HAP-1 (cell line): Measurements from ENCODE around the gene KRT33A.
"Not testable (repeated sequence)": the region's sequence is repeated elsewhere in the genome, so short reads cannot be mapped to it uniquely, and the experiment has no call there.

Experiments
- DNase-seq, 2 experiments: peaks; one replicate each; pipeline ENCODE4 v3.0.0-alpha.2; 2016 to 2020; ENCODE audit warnings: low spot score in 2 of 2
- H3K27me3 ChIP-seq: fragments of 250-450 bp; sonication (Bioruptor Pico); 2 replicates; pipeline ENCODE4 v1.5.1; 2020; ENCODE audit warnings: low read depth, mild to moderate bottlenecking, moderate library complexity
- H3K36me3 ChIP-seq: fragments of 250-450 bp; sonication (Bioruptor Pico); replicated peaks from 2 replicates; pipeline ENCODE4 v1.5.1; 2020; ENCODE audit warnings: mild to moderate bottlenecking
- H3K4me1 ChIP-seq: fragments of 250-450 bp; sonication (Bioruptor Pico); 2 replicates; pipeline ENCODE4 v1.5.1; 2020; ENCODE audit warnings: mild to moderate bottlenecking
- H3K4me3 ChIP-seq: fragments of 250-450 bp; sonication (Bioruptor Pico); 2 replicates; pipeline ENCODE4 v1.5.1; 2020; ENCODE audit warnings: mild to moderate bottlenecking, moderate library complexity
- H3K9me3 ChIP-seq: fragments of 250-450 bp; sonication (Bioruptor Pico); 2 replicates; pipeline ENCODE4 v1.5.1; 2020; ENCODE audit warnings: mild to moderate bottlenecking, moderate library complexity
- in situ Hi-C: fragments of 300-500 bp; cut with MboI; formaldehyde crosslinking; loops from 3 replicates; pipeline ENCODE4 v1.14.3; 2020; ENCODE audit warnings: low sequenced_read_pairs, inconsistent platforms, mixed read lengths

The KRT33A gene

DNA sequence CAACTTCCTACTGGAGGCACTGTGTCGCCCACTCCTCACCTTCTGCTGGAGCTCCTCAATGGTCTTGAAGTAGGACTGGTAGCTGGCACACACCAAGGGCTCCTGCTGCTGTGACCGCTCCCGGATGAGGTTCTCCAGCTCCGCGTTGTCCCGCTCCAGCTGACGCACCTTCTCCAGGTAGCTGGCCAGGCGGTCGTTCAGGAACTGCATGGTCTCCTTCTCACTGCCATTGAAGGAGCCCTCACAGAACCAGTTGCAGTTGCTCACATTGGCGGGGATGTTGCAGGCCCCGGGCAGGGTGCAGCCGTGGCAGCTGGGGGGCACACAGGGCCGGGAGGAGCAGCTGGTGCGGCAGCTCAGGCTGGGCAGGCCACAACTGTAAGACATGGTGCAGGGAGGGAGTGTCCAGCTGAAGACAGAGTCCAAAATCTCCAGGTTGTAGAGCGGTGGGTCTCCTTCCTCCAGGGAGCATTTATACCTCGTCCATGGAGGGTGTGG lies at the start of gene KRT33A:
KRT33A (minus strand) TSS at position 448 of the 498 bp plus-strand sequence; CDS start at position 387, 61 bp downstream.
- H3K36me3 ChIP-seq, H3K4me1 ChIP-seq, in situ Hi-C loops, DNase-seq, H3K27me3 ChIP-seq, H3K4me3 ChIP-seq, H3K9me3 ChIP-seq: not testable (repeated sequence)

DNA sequence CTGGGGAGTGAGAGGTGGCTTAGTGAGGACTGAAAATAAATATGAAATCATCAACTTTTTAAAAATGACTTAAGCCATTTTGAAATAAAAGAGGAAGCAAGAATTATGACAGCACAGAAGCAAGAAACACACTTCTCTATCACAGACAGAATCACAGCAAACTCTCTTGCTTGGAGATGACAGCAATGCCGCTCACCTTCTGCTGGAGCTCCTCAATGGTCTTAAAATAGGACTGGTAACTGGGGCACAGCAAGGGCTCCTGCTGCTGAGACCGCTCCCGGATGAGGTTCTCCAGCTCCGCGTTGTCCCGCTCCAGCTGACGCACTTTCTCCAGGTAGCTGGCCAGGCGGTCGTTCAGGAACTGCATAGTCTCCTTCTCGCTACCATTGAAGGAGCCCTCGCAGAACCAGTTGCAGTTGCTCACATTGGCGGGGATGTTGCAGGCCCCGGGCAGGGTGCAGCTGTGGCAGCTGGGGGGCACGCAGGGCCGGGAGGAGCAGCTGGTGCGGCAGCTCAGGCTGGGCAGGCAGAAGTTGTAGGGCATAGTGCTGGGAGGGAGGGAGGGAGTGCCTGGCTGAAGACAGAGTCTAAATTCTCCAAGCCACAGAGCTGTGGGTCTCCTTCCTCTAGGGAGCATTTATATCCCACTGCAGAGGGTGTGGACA lies 46.5 kb upstream of the KRT33A start, which contains the start of gene KRT31:
KRT31 (minus strand) TSS at position 613 of the 665 bp plus-strand sequence; CDS start at position 544, 69 bp downstream.
- no peak within 1 kb of the TSS for H3K4me3 ChIP-seq
- H3K27me3 ChIP-seq = peaks cover 10% of the 10 kb centered on the region; the same call in 1 of the 2 replicates
- H3K36me3 ChIP-seq = no peaks in the 10 kb centered on the region
- H3K4me1 ChIP-seq = no peaks in the 10 kb centered on the region
- in situ Hi-C loops = no loop called here
- DNase-seq = no peak
- no peaks in the 10 kb centered on the region for H3K9me3 ChIP-seq

DNA sequence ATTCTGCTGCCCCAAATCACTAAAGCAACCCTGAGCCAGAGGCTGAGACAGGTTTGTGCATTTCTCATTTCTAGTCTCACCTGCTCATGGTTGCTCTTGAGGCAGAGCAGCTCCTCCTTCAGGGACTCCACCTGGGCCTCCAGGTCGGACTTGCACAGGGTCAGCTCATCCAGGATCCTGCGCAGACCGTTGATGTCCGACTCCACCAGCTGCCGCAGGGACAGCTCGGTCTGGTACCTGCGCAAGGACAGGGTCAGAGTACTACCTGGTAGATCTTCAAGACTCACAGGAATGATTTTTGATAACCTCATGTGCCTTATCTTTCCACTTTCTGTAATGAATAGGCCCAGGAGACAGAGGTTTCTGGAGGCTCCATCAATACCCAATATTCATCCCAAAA lies 45.7 kb upstream of the KRT33A start:
- no peak for DNase-seq
- Histone ChIP-seq H3K36me3 (no peaks in the 10 kb centered on the region), H3K9me3 (no peaks in the 10 kb centered on the region), H3K27me3 (peaks cover 17% of the 10 kb centered on the region), H3K4me1 (no peaks in the 10 kb centered on the region), H3K4me3 (no peak overlapping the region)
- in situ Hi-C loops = no loop called here

DNA sequence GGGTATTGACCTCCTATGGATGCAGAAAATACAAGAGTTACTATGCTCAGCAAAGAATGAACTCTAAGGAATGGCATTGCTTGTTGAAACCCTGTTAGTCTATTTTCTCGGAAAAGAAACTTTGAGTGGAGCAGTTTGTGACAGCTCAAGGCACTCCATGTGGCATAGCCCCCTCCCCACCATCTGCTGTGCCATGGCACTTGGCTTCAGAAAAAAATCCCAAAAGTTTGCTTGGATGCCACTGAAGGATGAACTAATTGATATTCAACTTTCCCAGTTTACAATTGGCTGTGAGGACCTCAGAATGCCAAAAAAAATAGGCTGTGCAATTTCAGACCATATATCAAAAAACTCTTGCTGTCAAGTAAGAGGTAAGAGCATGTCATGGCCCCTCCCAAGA lies 45.0 kb upstream of the KRT33A start:
- H3K4me1 ChIP-seq = no peaks in the 10 kb centered on the region
- H3K4me3 ChIP-seq = no peak overlapping the region
- no peak for DNase-seq
- peaks cover 17% of the 10 kb centered on the region for H3K27me3 ChIP-seq
- H3K9me3 ChIP-seq = no peaks in the 10 kb centered on the region
- H3K36me3 ChIP-seq = no peaks in the 10 kb centered on the region
- in situ Hi-C loops = no loop called here

DNA sequence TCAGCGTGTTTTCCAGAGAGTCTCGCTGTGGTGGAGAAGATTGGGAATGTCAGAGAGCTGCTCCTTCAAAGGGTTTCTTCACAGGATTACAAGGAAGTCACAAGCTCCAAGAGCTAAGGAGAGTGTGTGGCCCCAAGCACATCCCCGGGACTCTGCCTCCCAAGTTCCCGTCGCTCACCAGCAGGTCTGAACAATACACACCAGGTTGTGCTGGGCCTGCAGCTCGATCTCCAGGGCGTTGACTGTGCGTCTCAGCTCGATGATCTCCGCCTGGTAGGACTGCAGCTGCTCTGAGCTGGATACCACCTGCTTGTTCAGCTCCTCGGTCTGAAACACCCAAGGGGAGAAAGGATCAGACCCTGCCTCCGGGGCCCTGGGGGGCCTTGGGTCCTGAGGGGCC lies 44.4 kb upstream of the KRT33A start:
- H3K27me3 ChIP-seq = peaks cover 12% of the 10 kb centered on the region
- H3K4me1 ChIP-seq, H3K9me3 ChIP-seq, in situ Hi-C loops, H3K4me3 ChIP-seq, H3K36me3 ChIP-seq, DNase-seq: not testable (repeated sequence)

DNA sequence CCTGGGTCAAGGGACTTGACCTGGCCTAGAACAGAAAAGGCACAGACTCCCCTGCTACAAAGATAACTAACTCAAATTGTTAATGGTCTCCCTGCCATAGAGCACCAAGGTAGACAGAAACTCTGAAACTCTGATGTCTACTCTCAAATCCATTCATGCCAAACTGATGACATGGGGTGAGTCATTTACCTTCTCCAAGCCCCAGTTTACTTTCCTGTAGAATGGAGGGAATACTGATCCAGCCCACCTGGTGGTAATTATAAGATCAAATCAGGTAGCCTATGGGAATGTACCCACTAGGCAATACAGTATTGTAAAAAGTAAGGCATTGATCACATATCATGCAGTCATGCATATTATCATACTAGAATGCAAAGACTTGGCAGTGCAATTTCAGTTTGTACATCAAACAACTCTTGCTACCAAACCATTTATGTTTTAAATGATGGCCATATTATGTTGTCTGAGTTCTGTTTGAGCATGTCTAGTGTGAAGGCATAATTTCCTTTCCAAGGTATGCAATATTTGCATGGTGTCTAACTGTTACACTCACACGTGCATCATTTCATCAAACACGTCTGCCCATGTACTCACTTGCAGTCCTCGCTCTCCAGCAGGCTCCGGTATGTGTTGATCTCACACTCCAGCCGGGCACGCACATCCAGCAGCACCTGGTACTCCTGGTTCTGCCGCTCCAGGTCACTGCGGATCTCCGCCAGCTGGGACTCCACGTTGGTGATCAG lies 43.8 kb upstream of the KRT33A start:
- H3K36me3 ChIP-seq = no peaks in the 10 kb centered on the region
- DNase-seq = no peak
- no peaks in the 10 kb centered on the region for H3K4me1 ChIP-seq
- no peak overlapping the region for H3K4me3 ChIP-seq
- H3K27me3 ChIP-seq = peaks cover 11% of the 10 kb centered on the region
- in situ Hi-C loops = no loop called here
- H3K9me3 ChIP-seq = no peaks in the 10 kb centered on the region

DNA sequence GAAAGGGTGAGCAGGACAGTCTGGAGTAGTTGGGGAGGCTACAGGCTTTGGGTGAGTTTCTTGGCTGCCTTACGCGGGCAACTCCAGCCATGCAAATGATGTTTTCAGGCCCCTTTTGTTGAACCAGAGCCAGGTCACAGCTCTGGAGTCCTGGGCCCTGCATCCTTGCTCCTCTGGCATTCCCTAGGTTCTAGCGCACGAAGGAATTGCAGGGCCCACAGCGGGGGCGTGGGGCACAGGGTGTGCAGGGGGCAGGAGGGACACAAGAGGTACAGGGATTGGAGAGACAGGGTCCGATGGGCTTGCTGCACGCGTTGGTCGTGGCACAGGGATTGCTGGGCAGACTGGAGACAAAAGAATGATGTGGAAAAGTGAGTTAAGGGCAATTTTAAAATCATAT lies 43.2 kb upstream of the KRT33A start:
- in situ Hi-C loops = no loop called here
- Histone ChIP-seq H3K9me3 (no peaks in the 10 kb centered on the region), H3K36me3 (no peaks in the 10 kb centered on the region), H3K27me3 (peaks cover 11% of the 10 kb centered on the region), H3K4me3 (no peak overlapping the region), H3K4me1 (no peaks in the 10 kb centered on the region)
- no peak for DNase-seq

DNA sequence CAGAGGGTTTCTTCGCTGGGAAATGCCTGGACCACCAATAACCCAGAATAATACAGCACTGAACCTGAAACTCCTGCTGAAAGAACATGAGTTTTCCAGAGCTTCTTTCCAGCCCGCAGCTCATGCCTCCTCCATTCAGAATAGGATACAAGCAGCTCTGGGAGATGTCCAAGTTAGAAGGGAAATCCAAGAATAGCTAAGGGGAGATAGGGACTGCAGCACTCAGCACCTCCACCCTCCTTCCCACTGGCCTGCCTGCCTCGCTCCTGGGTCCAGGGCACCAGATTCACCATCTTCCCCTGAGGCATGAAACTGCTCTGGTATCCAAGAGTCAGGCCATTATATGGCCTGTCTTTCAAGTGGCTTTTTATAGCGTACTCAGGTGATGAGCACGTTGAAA lies 42.7 kb upstream of the KRT33A start:
- Histone ChIP-seq H3K4me3 (no peak overlapping the region), H3K4me1 (no peaks in the 10 kb centered on the region), H3K36me3 (no peaks in the 10 kb centered on the region), H3K27me3 (peaks cover 11% of the 10 kb centered on the region), H3K9me3 (no peaks in the 10 kb centered on the region)
- in situ Hi-C loops = no loop called here
- no peak for DNase-seq

DNA sequence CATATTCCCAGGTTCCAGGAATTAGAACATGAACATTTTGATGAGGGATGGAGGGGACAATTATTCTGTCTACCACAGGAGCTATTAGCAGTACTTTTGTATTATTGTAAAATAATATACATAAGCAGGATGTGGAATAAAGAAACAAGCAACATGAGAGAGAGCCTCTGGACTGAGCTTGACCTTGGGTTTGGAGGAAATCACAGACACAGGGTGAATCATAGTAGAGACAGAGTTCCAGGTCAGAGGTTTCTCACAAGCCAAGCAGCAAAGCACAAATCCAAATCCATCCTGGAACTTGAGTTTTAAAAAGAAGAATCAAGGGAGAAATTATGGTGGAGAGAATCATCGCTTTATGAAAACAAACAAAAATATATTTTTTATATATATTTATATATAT lies 41.6 kb upstream of the KRT33A start:
- Histone ChIP-seq H3K4me1 (no peaks in the 10 kb centered on the region), H3K36me3 (no peaks in the 10 kb centered on the region), H3K9me3 (no peaks in the 10 kb centered on the region), H3K27me3 (peaks cover 11% of the 10 kb centered on the region), H3K4me3 (no peak overlapping the region)
- DNase-seq = no peak
- in situ Hi-C loops = no loop called here

DNA sequence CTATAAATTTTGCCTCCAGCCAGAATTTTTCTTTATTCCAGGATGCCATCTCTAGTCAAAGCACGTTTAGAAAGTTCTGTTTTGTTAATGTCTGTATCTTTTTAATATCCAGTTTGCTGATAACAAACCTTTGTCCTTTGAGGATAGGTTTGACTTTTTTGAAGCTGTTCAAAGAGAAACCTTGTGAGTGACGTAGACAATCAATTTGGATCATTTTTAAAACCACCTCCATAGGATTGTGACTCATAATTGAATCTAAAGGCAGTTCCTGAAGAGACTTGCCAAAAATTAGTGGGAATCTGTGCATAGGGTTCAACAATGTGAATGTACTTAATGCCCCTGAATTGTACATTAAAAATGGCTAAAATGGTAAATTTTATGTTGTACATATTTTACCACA lies 40.9 kb upstream of the KRT33A start:
- H3K27me3 ChIP-seq = peaks cover 11% of the 10 kb centered on the region
- H3K4me3 ChIP-seq = no peak overlapping the region
- H3K9me3 ChIP-seq = no peaks in the 10 kb centered on the region
- DNase-seq = no peak
- no peaks in the 10 kb centered on the region for H3K4me1 ChIP-seq
- no peaks in the 10 kb centered on the region for H3K36me3 ChIP-seq
- in situ Hi-C loops = no loop called here

DNA sequence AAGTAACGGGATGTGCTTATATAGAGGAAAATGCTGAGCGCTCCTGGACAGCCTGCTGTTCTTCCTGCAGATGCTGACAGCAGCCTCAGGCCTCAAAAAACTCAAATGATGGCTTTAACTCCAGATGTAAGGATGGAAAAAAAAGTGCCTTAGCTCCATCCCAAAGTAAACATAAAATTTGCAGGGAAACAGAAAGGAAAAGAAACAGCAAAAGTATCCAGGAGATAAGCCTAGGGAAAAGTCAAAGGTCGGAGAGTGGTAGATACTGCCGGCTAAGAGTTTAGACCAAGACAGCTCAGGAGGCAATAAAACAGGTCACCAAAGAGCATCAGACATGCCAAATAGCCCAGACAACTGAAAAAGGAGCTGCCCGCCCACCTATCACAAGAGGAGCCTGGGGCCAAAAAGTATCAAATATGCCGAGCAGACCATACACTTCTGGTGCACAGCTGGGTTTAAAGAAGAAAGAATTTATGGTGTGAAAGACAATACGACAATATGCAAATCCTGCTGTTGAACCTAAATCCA lies 39.8 kb upstream of the KRT33A start:
- H3K9me3 ChIP-seq = no peaks in the 10 kb centered on the region
- H3K4me1 ChIP-seq = no peaks in the 10 kb centered on the region
- H3K4me3 ChIP-seq = no peak overlapping the region
- peaks cover 11% of the 10 kb centered on the region for H3K27me3 ChIP-seq
- DNase-seq = no peak
- in situ Hi-C loops = no loop called here
- no peaks in the 10 kb centered on the region for H3K36me3 ChIP-seq

DNA sequence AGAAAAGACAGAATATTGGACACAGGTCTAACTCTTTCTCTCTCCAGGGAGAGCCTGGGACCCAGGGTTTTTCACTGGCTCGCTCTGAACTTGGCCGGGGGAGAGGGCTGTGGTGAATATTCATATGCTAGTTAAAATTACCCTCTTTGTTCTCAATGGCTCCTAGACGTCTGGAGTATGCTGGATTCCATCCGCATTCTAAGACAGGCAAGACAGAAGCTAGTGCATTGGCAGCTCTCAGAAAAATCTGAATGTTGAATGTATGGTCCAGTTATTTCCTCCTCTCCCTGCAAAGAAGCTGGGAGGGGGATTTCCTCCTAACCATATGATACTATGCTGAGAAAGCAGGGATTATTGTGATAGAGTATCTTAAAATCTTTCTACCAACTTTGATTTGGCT lies 37.0 kb upstream of the KRT33A start:
- H3K4me3 ChIP-seq = no peak overlapping the region
- no peaks in the 10 kb centered on the region for H3K9me3 ChIP-seq
- H3K36me3 ChIP-seq = no peaks in the 10 kb centered on the region
- H3K27me3 ChIP-seq = peaks cover 9% of the 10 kb centered on the region
- DNase-seq = no peak
- in situ Hi-C loops = no loop called here
- no peaks in the 10 kb centered on the region for H3K4me1 ChIP-seq

DNA sequence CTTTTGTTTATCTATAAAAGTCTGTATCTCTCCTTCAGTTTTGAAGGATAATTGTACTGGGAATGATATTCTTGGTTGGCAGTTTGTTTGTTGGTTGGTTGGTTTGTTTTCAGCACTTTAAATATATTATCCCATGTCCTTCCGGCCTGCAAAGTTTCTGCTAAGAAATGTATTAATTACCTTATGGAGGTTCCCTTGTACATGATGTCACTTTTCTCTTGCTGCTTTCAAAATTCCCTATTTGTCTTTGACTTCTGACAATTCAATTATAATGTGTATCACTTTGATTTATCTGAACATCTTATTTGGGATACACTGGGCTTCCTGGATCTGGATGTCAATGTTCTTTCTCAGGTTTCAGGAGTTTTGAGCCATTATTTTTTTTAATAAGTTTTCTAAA lies 35.6 kb upstream of the KRT33A start:
- DNase-seq = no peak
- H3K27me3 ChIP-seq = peaks cover under 1% of the 10 kb centered on the region
- no peaks in the 10 kb centered on the region for H3K36me3 ChIP-seq
- H3K9me3 ChIP-seq = no peaks in the 10 kb centered on the region
- H3K4me1 ChIP-seq = no peaks in the 10 kb centered on the region
- in situ Hi-C loops = no loop called here
- no peak overlapping the region for H3K4me3 ChIP-seq

DNA sequence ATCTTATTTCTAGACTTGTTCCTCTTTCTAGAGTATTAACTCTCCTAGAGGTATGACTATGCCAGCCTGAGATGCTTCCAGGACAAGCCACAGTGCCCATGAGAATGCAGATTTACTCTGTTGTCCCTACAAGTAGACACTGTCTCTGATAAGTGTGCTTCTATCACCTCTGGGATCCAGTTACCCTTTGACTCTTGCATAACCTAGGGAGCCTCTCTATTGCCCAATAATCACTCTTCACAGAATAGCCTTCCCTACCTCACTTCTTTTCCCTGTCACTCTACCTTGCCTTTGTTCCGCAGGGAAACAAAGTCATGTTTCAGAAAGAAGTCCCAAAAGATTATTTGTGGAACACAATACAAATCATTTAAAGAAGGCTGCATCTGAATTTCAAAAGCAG lies 33.1 kb upstream of the KRT33A start:
- Histone ChIP-seq H3K4me3 (no peak overlapping the region), H3K27me3 (no peaks in the 10 kb centered on the region; the same call in 1 of the 2 replicates), H3K4me1 (no peaks in the 10 kb centered on the region), H3K36me3 (no peaks in the 10 kb centered on the region), H3K9me3 (no peaks in the 10 kb centered on the region)
- no peak for DNase-seq
- in situ Hi-C loops = no loop called here
